GM10248 (cell line): ENCODE results near the gene NSRP1.

Experiments used
- CTCF ChIA-PET: fragments of 300-600 bp; sonication (Branson Sonifier 250); formaldehyde crosslinking; extraction: SDS; loops from one replicate; lab custom pipeline; 2021; ENCODE audit warnings: antibody characterized with exemption; lab: Yijun Ruan, JAX
- POLR2A ChIA-PET: fragments of 350-650 bp; sonication (Branson Sonifier 250); formaldehyde crosslinking; extraction: SDS; loops from one replicate; lab custom pipeline; 2020; ENCODE audit warnings: antibody characterized with exemption; lab: Yijun Ruan, JAX
- DNase-seq: peaks from one replicate; pipeline ENCODE4 v3.0.0; 2012; ENCODE audit errors: extremely low spot score
- TF ChIP-seq, protein P1 (sequence below): IDR thresholded peaks from 2 replicates; pipeline ENCODE4 v1.5.1; 2012; ENCODE audit warnings: mild to moderate bottlenecking, low read depth; ENCODE audit errors: extremely low read depth, missing control alignments, control extremely low read depth

Gene NSRP1

DNA sequence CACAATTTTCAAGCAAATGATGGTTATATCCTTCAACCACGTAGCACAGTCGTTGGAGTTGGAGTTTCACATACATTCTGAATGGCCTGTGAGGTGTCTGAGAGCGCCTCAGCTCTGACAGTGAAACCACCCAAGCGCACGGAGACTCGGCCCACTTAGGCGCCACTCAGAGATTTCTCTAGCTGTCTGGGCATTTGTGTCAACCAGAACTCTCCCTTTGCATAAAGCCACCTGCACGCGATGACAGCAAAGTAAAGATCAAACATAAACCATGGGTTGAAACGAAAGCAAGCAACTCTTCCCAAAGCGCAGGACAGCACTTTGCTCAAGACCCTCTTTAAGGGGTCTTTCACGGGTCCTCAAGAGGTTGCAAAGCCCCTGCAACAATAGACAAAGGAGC lies 118.3 kb downstream of the NSRP1 start:
- CTCF ChIA-PET, result interaction anchor here (0.7 to 8.3 kb wide), 10 partner anchors 10 to 242 kb away, joined by 3 to 55 read pairs (median 6); partner anchors contain the start of gene GOSR1
- peak; percentile 69 for DNase-seq
- POLR2A ChIA-PET, result no interaction called here
- TF ChIP-seq, protein P1, sequence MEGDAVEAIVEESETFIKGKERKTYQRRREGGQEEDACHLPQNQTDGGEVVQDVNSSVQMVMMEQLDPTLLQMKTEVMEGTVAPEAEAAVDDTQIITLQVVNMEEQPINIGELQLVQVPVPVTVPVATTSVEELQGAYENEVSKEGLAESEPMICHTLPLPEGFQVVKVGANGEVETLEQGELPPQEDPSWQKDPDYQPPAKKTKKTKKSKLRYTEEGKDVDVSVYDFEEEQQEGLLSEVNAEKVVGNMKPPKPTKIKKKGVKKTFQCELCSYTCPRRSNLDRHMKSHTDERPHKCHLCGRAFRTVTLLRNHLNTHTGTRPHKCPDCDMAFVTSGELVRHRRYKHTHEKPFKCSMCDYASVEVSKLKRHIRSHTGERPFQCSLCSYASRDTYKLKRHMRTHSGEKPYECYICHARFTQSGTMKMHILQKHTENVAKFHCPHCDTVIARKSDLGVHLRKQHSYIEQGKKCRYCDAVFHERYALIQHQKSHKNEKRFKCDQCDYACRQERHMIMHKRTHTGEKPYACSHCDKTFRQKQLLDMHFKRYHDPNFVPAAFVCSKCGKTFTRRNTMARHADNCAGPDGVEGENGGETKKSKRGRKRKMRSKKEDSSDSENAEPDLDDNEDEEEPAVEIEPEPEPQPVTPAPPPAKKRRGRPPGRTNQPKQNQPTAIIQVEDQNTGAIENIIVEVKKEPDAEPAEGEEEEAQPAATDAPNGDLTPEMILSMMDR, result no peak

DNA sequence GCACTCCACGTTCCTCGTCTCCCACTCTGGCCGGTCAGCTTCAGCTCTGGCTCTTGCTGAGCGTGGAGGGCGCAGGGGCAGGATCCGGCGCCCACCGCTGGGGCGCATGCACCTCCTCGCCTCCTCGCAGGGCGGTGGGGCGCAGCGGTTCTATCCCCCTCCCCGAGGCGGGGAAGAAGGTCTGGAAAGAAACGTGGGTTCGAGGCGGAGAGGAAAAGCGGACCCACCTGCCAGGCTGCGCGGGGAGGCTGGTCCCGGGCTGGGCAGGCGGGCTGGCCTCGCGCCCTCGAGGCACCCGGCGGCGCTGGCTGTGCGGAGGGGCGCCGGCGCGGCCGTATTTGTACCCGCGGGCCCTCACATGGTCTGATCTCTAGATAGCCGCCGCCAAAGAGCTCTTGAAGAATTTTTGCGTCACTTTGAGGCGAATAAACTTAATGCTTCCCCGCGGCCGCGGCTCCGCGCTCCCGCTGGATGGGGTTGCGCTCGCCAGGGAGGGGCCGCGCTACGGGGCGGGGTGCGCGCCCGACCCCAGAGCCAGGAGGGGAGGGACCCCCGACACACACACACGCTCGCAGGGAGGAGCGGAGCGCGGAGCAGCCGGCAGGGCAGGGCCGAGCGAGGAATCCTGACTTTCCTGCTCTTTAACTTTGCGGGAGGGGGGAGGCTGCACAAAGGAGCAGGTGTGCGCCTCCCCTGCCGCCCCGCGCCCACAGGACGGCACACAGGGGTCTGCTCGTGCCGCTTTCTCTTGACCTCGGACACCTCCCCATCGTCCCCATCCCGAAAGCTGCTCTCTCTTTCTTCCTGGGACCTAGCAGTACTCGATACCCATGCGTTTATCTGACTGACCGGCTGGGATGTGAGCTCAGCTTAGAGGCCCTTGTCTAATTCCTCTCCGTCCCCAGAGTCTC lies 119.0 kb downstream of the NSRP1 start, which contains the start of gene SLC6A4:
Gene SLC6A4 (minus strand): TSS at position 312 of the 911 bp plus-strand sequence. CDS start 13,739 bp downstream, outside the sequence.
- peak; percentile 45 for DNase-seq
- TF ChIP-seq, protein P1, result no peak
- POLR2A ChIA-PET, result no interaction called here
- CTCF ChIA-PET, result interaction anchor here (0.7 to 8.3 kb wide), 20 partner anchors 10 to 241 kb away, joined by 3 to 55 read pairs (median 5); partner anchors contain the start of gene GOSR1
